SK-MEL-5 (cell line): ENCODE results near the gene GPR25. TPM values are rescaled to one million over a fixed set of nuclear protein-coding genes. Genes with fewer than 3 reads are reported as not detected.
A peak's percentile ranks its signal among the peaks of the same experiment; 100 is the strongest.

ENCODE experiments used
- DNase-seq: peaks from one replicate; pipeline ENCODE4 v3.0.0-alpha.2; 2016; ENCODE audit warnings: low read depth, low spot score
- in situ Hi-C: cut with HindIII; loops from 2 replicates; pipeline ENCODE4 v1.10.0; 2016; ENCODE audit warnings: low sequenced_read_pairs, high pct_unique_total_duplicates, low pct_unique_long_range_greater_than_20kb
- total RNA-seq: library from RNA; depleted of rRNA; stranded (reverse); fragments of >200 nt; shearing (Covaris generic); gene quantifications from 2 replicates; pipeline ENCODE4 v1.2.3, GENCODE V29; 2014

The GPR25 gene
- total RNA-seq, 1 experiment from 2014 or later = not detected

GRCh38 chr1:200867018-200867811 lies 5.6 kb upstream of the GPR25 start:
- in situ Hi-C loops = no loop called here
- DNase-seq = no peak

- in situ Hi-C loops = no loop called here
- no peak for DNase-seq
These were observed 3.4 kb upstream of the GPR25 start for GRCh38 chr1:200869376-200869752.

DNA sequence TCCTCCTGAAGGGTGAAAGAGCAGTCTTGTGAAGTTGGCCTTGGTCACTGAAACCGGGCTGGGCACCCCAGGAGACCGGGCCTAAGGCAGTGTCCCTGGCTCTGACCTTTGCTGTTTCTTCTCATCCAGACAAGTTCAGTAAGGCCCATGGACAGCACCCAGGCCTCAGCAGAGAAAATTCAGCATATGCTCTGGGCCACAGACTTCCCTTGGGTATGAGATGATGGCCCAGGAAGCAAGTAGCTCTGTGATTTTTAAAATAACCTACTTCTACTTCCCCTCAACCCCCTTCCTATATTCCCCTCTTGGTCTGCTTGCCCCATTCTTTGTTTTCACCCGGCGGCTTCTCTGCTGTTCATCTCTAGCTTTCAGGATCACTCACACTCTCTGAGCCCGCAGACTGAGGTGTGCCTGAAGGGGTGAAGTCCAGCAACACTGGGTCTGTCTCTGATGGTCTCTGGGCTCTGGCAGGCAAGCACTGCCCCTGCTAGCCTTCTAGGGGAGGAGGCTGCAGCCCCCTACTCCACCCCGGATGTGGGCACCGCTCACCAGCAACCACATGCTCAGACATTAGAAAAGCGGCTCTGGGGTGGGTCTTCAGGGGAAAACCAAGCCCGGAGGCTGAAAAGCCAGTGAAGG lies 2.9 kb upstream of the GPR25 start:
- no peak for DNase-seq
- in situ Hi-C loops = no loop called here

GRCh38 chr1:200873116-200873670 lies 412 bp downstream of the GPR25 start:
- no peak for DNase-seq
- in situ Hi-C loops = no loop called here

- DNase-seq = no peak
- in situ Hi-C loops = no loop called here
These were observed 1.1 kb downstream of the GPR25 start for GRCh38 chr1:200873671-200874397.

DNA sequence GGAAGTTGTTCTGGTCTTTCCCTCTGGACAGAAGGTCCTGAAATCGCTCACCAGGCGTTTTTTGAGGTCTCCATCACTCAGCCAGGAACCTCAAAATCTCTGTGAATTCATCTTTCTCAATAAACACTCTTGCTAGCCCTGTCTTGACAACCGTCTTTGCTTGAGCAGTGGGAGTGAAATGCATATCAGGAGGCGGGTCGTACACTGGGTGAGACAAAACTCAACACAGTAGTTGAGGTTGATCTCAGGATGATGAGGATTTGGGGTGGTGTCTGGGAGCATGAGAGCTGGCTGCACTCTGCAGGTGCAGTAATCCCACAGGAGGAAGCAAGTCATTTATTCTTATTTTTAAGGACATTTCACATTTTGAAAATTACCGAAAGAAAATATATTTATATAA lies 1.9 kb downstream of the GPR25 start:
- in situ Hi-C loops = no loop called here
- DNase-seq = no peak

GRCh38 chr1:200875416-200875815 lies 2.6 kb downstream of the GPR25 start:
- DNase-seq = no peak
- in situ Hi-C loops = no loop called here

DNA sequence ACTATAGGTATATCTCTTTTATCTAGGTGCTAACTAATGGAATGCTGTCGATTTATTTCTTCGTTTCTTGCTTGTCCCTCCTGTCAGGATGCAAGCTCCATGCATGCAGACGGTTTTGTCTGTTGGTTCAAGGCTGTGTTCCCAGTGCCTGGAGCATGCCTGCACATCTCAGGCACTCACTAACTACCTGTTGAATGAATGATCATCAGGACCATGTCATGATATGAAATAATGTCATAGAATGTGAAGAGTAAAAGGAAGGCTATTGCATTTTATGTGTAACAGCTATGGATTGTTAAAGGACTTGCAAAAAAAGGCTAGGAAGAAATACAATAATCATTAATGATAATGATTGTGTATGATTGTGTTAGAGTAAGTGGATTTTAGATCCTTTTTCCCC lies 4.2 kb downstream of the GPR25 start:
- in situ Hi-C loops = no loop called here
- no peak for DNase-seq

GRCh38 chr1:200877839-200878551 lies 5.2 kb downstream of the GPR25 start:
- DNase-seq = no peak
- in situ Hi-C loops = no loop called here

GRCh38 chr1:200880212-200880611 lies 7.4 kb downstream of the GPR25 start:
- in situ Hi-C loops = no loop called here
- peak; percentile 93 for DNase-seq

GRCh38 chr1:200883118-200883517 lies 10.3 kb downstream of the GPR25 start:
- in situ Hi-C loops = no loop called here
- no peak for DNase-seq

DNA sequence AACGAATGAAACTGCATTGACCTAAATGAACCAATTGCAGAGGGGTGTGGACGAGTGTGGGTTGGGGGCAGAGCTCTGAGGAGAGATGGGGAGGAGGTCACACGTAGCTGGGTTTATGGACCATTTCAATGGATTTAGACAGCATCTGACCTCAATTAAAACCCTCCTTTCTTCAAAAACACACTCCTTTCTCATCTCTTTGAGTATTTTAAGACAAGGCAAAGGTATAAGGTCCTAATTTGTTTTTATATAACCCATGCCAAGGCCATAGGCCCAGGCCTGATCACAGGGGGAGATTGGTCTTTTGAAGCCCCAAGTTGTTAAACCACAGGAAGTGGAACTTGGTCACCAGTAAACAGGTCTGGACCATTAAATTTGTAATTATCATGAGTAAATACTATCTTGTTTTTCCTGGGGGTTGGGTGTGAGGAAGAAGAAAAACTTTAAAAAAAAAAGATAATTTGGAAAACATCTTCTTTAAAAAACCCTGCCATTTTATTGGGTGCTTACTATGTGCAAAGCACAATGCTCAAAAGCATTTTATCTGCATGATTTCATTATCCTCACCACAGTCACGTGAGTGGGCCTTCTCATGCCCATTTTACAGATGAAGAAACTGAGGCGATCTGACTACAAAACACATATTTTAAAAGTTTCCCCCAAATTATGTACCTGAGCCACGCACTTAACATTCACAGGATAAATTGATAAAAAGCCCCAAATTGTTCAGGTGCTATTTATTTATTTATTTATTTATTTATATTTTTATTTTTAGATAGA lies 13.0 kb downstream of the GPR25 start:
- no peak for DNase-seq
- in situ Hi-C loops = no loop called here

DNA sequence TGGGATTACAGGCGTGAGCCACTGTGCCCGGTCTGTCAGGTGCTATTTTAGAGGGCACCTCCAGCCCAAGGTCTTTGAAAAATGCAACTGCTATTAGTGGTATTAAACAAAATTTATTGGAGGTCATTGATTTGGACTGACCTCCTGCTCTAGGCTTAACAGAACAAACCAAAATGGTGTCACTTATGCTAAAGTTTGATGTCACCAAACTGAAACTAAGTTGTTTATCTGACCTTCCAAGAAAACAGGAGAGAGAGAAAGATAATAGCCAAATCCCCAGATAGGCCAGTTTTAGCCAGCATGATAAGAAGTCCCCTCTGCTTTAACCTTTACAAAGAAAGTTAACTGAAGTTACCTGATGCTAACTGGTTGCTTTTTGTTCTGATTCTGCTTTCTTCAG lies 13.8 kb downstream of the GPR25 start:
- in situ Hi-C loops = no loop called here
- DNase-seq = no peak

- DNase-seq = no peak
- in situ Hi-C loops = no loop called here
These were observed 14.3 kb downstream of the GPR25 start for GRCh38 chr1:200887036-200887435.

DNA sequence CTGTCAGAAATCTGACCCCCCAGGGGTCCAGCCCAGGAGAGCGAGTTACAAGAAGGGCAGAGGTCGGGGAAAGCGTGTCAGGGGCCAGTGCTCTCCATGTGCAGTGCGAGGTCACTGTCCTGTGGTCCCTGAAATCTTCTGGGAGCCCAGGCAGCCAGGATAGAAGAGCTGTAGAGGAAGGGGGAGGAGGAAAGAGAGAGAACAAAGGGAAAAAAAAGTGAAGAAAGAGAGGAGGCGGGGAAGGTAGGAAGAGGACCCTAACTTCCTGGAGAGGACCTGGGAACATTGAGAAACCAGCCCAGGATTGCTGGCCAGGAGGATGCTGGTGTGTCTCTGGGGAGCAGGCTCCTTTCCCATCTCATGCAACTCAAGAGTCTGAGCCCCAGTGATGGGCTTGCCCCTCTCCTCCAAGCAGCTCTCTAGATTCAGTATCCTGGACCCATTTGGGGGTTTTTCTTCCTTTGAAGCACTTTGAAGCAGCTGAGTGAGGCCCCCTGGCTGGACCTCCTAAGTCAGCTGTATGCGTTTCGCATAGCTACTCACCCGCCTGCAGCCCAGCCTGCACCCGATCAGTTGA lies 15.1 kb downstream of the GPR25 start:
- in situ Hi-C loops = no loop called here
- DNase-seq = no peak

GRCh38 chr1:200888349-200888838 lies 15.6 kb downstream of the GPR25 start:
- in situ Hi-C loops = no loop called here
- no peak for DNase-seq

GRCh38 chr1:200889571-200889970 lies 16.8 kb downstream of the GPR25 start:
- DNase-seq = no peak
- in situ Hi-C loops = no loop called here
